GM12892 (cell line): ENCODE results near the gene TUT7.

ENCODE experiments used
- POLR2A ChIP-seq: IDR thresholded peaks from 2 replicates; pipeline ENCODE4 v1.6.1; 2011; ENCODE audit warnings: low read depth, low read length, control low read depth
- POLR2AphosphoS5 ChIP-seq: IDR thresholded peaks from 2 replicates; pipeline ENCODE4 v1.6.1; 2011; ENCODE audit warnings: low read depth, low read length, control low read depth
- TAF1 ChIP-seq: IDR thresholded peaks from 2 replicates; pipeline ENCODE4 v1.6.1; 2011; ENCODE audit warnings: low read depth, mild to moderate bottlenecking, control low read depth, low read length, borderline replicate concordance

DNA sequence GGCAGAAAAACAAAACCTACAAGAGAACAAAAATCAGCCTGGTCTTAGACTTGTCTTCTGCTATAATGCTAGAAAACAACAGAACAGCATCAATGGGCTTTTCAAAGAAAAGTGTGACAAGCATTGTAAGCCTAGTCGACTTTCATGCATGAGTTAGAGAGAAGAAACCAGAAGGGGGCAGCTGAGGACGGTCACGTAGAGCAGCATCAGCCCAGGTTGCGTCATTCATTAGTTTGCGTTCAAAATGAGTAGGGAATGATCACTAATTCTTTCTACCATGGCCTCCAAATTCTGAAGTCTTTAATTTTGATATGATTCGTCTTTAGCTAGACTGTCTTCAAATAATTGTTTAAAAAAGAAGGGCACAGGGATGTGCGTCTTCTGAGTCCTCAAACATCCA, 67.2 kb downstream of the TUT7 start:
- TF ChIP-seq POLR2A (no peak), TAF1 (no peak), POLR2AphosphoS5 (no peak)
